AG10803 (cell line): ENCODE results near the gene PLEKHG1.

ENCODE experiments used
- DNase-seq: peaks from one replicate; pipeline ENCODE4 v3.0.0; 2010; ENCODE audit warnings: low read depth
- H3K4me3 ChIP-seq: 2 replicates; pipeline ENCODE4 v1.5.1; 2011; ENCODE audit warnings: mild to moderate bottlenecking, low read length, control low read depth
- TF ChIP-seq, protein P1 (sequence below): conservative IDR thresholded peaks from 2 replicates; pipeline ENCODE4 v1.5.1; 2011; ENCODE audit warnings: mild to moderate bottlenecking, low read length, control low read depth, inconsistent platforms

The PLEKHG1 gene

DNA sequence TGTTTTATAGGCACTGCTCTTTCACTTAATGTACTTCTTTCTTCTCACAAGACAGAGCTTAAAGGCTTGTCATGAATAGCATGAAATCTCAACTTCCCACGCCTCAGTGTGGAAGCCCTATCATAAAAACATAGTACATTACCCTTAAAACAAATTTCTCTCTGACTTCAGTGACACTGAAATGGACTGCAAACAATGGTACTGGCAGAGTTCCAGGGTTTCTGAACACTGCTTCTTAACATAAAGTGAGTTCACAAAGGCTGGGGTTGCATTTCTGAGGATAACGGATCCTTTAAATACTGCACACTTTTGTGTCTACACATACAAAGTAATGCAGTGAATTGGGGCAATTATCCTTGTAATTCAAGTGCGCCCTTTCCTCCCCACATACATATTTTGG lies 32.3 kb upstream of the PLEKHG1 start:
- no peak overlapping the region for H3K4me3 ChIP-seq
- DNase-seq: no peak
- TF ChIP-seq, protein P1, sequence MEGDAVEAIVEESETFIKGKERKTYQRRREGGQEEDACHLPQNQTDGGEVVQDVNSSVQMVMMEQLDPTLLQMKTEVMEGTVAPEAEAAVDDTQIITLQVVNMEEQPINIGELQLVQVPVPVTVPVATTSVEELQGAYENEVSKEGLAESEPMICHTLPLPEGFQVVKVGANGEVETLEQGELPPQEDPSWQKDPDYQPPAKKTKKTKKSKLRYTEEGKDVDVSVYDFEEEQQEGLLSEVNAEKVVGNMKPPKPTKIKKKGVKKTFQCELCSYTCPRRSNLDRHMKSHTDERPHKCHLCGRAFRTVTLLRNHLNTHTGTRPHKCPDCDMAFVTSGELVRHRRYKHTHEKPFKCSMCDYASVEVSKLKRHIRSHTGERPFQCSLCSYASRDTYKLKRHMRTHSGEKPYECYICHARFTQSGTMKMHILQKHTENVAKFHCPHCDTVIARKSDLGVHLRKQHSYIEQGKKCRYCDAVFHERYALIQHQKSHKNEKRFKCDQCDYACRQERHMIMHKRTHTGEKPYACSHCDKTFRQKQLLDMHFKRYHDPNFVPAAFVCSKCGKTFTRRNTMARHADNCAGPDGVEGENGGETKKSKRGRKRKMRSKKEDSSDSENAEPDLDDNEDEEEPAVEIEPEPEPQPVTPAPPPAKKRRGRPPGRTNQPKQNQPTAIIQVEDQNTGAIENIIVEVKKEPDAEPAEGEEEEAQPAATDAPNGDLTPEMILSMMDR: no peak

DNA sequence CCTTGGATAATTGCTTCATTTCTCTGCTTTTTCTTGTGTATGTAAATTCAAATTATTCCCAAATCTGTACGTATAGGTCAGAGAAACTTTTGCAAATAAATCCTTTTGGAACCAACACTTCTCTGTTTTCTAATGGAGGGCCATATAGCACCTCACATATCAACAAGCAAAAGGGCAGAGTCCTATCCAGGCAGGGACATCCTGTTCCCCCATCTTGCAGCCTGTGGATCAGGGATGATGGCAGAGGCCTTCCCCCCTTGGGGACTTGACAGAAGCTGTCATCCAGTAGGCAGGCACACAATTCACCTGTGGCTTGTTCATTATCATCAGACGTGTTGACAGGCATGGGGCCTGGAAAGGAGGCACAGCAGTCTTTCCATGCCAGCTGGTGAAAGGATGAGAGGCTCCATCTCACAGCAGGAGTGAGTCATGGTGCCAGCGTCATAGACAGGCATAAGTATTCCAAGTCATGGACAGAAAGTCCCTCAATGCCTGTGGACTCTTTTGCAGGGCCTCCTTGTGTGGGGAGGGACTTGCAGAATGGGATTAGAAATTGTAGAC lies 31.8 kb upstream of the PLEKHG1 start:
- no peak overlapping the region for H3K4me3 ChIP-seq
- TF ChIP-seq, protein P1: no peak

DNA sequence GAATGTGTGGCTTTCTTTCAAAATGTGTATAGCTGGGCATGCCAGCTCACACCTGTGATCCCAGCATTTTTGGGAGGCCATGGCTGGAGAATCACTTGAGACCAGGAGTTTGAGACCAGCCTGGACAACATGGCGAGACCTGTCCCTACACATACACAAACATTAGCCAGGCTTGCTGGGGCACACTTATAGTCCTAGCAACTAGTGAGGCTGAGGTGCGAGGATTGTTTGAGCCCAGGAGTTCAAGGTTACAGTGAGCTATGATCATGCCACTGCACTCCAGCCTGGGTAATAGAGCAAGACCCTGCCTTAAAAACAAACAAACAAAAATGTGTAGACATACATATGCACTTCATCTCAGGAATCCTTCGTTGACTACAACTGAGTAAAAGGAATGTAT lies 31.1 kb upstream of the PLEKHG1 start:
- TF ChIP-seq, protein P1: no peak
- no peak overlapping the region for H3K4me3 ChIP-seq
- no peak for DNase-seq

More for the DNA sequence above, 31.8 kb upstream of the PLEKHG1 start:
- DNase-seq: no peak

DNA sequence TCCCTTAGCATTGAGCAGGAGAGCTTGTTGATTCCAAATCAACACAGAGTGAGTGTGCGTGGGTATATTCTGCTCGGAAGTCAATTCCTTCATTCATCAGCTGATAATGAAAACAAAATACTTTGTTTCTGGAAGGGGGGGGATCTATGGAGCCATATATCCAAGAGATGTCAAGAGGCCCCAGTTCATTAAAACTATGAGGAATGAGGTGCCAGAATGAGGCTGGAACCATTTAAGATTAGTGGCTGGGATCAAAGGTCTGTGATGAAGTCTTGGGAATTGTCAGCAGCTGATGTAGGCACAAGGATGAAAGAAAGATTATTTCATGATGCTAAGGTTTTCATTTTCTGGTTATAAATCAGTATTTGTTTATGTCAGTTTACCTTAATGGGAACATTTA lies 30.5 kb upstream of the PLEKHG1 start:
- no peak overlapping the region for H3K4me3 ChIP-seq
- TF ChIP-seq, protein P1: no peak
- DNase-seq: no peak

DNA sequence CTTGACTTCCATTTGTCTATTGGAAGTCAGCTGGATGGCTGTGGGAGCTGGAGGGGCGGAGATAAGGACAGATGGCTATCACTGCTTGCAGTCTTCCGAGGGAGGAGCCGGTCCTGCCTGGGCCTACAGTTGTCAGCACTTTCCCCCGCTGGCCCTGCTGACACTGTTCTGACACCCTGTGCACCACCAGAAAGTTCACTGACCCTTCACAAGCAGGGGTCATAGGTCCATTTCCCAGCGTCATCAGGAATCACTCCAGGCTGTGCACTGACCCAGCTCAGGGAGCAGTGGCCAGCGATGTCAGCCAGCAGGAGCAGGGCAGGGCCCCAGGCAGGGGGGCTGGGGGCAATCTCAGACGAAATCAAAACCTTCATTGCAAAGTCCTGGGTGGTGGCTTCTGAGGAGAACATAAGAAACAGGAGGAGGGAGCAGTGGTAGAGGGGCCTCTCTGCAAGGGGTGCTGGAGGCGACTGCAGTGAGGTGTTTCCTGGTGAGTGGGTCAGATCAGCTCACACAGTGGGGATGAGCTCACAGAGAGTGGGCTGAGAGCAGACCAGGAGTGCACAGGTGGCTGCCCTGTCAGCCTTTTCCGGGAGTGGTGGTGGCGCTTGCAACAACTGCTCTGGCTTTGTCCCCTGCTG lies 26.5 kb upstream of the PLEKHG1 start:
- no peak for DNase-seq
- TF ChIP-seq, protein P1: no peak
- no peak overlapping the region for H3K4me3 ChIP-seq

DNA sequence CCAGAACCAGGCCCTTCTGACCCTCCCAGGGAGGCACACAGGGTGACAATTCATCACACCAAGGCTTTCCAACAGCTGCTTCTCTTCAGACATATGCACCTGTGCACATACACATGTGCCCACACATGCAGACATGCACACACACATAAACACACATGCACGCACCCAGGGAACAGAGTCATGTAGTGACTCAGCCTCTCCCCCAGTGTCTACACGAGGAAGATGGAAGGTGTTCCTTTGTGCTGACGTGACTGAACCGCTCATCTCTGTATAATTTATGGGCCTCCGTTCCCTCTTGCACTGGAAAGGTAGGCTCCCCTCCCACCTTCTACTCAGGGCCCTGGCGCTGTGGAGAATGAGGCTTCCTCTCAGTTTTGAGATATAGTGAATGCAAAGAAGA lies 23.8 kb upstream of the PLEKHG1 start:
- no peak overlapping the region for H3K4me3 ChIP-seq
- TF ChIP-seq, protein P1: no peak
- DNase-seq: no peak

DNA sequence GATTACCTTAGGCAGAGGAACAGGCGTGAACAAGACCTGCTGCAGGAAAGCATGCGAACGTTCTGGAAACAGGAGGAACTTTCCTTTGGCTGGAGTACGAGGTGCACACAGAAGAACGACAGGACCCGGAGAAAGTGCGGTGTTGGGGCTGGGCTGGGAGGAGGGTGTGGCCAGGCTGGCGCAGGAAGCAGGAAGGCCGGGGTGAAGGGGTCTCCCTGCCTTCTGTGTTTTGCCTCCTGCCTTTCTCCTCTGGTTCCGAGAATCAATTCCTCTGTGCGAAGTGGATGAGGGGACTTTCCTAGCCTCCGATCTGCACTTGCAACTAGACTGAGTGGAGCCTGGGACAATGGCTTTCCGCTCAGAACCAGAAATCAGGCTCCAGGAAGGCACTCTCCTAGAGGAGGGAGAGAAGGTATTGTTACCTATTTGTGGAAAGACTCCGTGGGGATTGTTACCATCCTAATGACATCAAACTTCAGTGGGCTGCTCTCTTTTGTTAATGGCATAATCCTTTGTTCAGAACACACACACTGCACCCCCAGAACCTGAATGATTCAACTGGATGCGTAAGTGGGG lies 22.9 kb upstream of the PLEKHG1 start:
- no peak for DNase-seq
- TF ChIP-seq, protein P1: no peak
- no peak overlapping the region for H3K4me3 ChIP-seq
